ENCODE results near the gene SEMA6D. TPM values are rescaled to one million over a fixed set of nuclear protein-coding genes. Genes with fewer than 3 reads are reported as not detected.

The SEMA6D gene
- total RNA-seq, 1 donor from 2014 or later, result not detected

- no peaks in the 10 kb centered on the region for H3K4me1 Mint-ChIP-seq
- no peaks in the 10 kb centered on the region for H3K9me3 Mint-ChIP-seq
- no peaks in the 10 kb centered on the region for H3K27me3 Mint-ChIP-seq
- H3K36me3 Mint-ChIP-seq (ENCODE audit: low read depth), result no peaks in the 10 kb centered on the region
- no peak for ATAC-seq (ENCODE audit: low read depth)
- no peak for DNase-seq
- H3K4me3 Mint-ChIP-seq, result no peak overlapping the region
- H3K27ac Mint-ChIP-seq, result no peak overlapping the region
- TF ChIP-seq CTCF (IDR thresholded peaks at IDR 0.05), result no peak
- POLR2A ChIA-PET, result no interaction called here
- intact Hi-C loops (cut with micrococcal nuclease), result no loop called here
- CTCF ChIA-PET, result no interaction called here
Measured at GRCh38 chr15:47764666-47765065, 47.4 kb downstream of the SEMA6D start.

- Mint-ChIP-seq H3K27ac (no peak overlapping the region), H3K9me3 (no peaks in the 10 kb centered on the region), H3K4me1 (no peaks in the 10 kb centered on the region), H3K4me3 (no peak overlapping the region), H3K27me3 (no peaks in the 10 kb centered on the region), H3K36me3 (ENCODE audit: low read depth) (no peaks in the 10 kb centered on the region)
- ATAC-seq (ENCODE audit: low read depth) (no peak), DNase-seq (no peak)
- CTCF ChIA-PET, result no interaction called here
- POLR2A ChIA-PET, result no interaction called here
- TF ChIP-seq CTCF (IDR thresholded peaks at IDR 0.05), result no peak
- intact Hi-C loops (cut with micrococcal nuclease), result no loop called here
Measured at GRCh38 chr15:47766406-47766805, 49.1 kb downstream of the SEMA6D start.

GRCh38 chr15:47767035-47767434 lies 49.7 kb downstream of the SEMA6D start:
- CTCF ChIA-PET, result no interaction called here
- intact Hi-C loops (cut with micrococcal nuclease), result no loop called here
- Mint-ChIP-seq H3K9me3 (no peaks in the 10 kb centered on the region), H3K27me3 (no peaks in the 10 kb centered on the region), H3K4me3 (no peak overlapping the region), H3K4me1 (no peaks in the 10 kb centered on the region), H3K36me3 (ENCODE audit: low read depth) (no peaks in the 10 kb centered on the region), H3K27ac (no peak overlapping the region)
- DNase-seq, result no peak
- POLR2A ChIA-PET, result no interaction called here
- no peak for TF ChIP-seq CTCF (IDR thresholded peaks at IDR 0.05)
- no peak for ATAC-seq (ENCODE audit: low read depth)

- ATAC-seq (ENCODE audit: low read depth) (no peak), DNase-seq (no peak)
- H3K4me1 Mint-ChIP-seq, result no peaks in the 10 kb centered on the region
- H3K4me3 Mint-ChIP-seq, result no peak overlapping the region
- ChIA-PET POLR2A (no interaction called here), CTCF (no interaction called here)
- no peak for TF ChIP-seq CTCF (IDR thresholded peaks at IDR 0.05)
- no peaks in the 10 kb centered on the region for H3K9me3 Mint-ChIP-seq
- H3K27me3 Mint-ChIP-seq, result no peaks in the 10 kb centered on the region
- no peak overlapping the region for H3K27ac Mint-ChIP-seq
- intact Hi-C loops (cut with micrococcal nuclease), result no loop called here
- H3K36me3 Mint-ChIP-seq (ENCODE audit: low read depth), result no peaks in the 10 kb centered on the region
Measured at GRCh38 chr15:47768735-47769134, 51.4 kb downstream of the SEMA6D start.

GRCh38 chr15:47769166-47769565 lies 51.9 kb downstream of the SEMA6D start:
- ChIA-PET CTCF (no interaction called here), POLR2A (no interaction called here)
- intact Hi-C loops (cut with micrococcal nuclease), result no loop called here
- Mint-ChIP-seq H3K4me3 (no peak overlapping the region), H3K27me3 (no peaks in the 10 kb centered on the region), H3K27ac (no peak overlapping the region), H3K9me3 (no peaks in the 10 kb centered on the region), H3K36me3 (ENCODE audit: low read depth) (no peaks in the 10 kb centered on the region), H3K4me1 (no peaks in the 10 kb centered on the region)
- no peak for DNase-seq
- TF ChIP-seq CTCF (IDR thresholded peaks at IDR 0.05), result no peak
- ATAC-seq (ENCODE audit: low read depth), result no peak
